GM12865 (cell line): ENCODE results near the gene FBXO31.

ENCODE experiments used
- DNase-seq: peaks from one replicate; pipeline ENCODE4 v3.0.0; 2010; ENCODE audit warnings: low read depth
- H3K4me3 ChIP-seq: 2 replicates; pipeline ENCODE4 v1.5.1; 2011; ENCODE audit warnings: mild to moderate bottlenecking, low read depth, low read length, control low read depth
- TF ChIP-seq, protein P1 (sequence below): IDR thresholded peaks from 2 replicates; pipeline ENCODE4 v1.5.1; 2011; ENCODE audit warnings: low read length, control low read depth, low read depth, inconsistent platforms; ENCODE audit not compliant: insufficient read depth; ENCODE audit errors: missing control alignments

FBXO31 gene

DNA sequence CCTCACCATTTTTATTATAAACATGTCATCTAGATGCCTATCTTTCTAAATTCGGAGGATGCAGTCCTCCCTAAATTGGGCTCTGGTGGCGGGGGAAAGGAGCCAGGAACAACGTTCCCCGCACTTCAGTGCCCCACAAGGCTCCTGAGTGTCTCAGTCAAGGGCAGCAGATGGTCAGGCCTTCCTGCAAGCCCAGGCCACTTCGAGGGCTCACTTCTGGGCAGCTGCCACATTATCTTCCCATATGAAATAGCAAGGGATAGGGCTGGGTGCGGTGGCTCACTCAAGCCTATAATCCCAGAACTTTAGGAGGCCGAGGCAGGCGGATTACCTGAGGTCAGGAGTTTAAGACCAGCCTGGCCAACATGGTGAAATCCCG, 32.3 kb downstream of the FBXO31 start:
- H3K4me3 ChIP-seq: no peak overlapping the region
- TF ChIP-seq, protein P1, sequence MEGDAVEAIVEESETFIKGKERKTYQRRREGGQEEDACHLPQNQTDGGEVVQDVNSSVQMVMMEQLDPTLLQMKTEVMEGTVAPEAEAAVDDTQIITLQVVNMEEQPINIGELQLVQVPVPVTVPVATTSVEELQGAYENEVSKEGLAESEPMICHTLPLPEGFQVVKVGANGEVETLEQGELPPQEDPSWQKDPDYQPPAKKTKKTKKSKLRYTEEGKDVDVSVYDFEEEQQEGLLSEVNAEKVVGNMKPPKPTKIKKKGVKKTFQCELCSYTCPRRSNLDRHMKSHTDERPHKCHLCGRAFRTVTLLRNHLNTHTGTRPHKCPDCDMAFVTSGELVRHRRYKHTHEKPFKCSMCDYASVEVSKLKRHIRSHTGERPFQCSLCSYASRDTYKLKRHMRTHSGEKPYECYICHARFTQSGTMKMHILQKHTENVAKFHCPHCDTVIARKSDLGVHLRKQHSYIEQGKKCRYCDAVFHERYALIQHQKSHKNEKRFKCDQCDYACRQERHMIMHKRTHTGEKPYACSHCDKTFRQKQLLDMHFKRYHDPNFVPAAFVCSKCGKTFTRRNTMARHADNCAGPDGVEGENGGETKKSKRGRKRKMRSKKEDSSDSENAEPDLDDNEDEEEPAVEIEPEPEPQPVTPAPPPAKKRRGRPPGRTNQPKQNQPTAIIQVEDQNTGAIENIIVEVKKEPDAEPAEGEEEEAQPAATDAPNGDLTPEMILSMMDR: no peak
- no peak for DNase-seq

DNA sequence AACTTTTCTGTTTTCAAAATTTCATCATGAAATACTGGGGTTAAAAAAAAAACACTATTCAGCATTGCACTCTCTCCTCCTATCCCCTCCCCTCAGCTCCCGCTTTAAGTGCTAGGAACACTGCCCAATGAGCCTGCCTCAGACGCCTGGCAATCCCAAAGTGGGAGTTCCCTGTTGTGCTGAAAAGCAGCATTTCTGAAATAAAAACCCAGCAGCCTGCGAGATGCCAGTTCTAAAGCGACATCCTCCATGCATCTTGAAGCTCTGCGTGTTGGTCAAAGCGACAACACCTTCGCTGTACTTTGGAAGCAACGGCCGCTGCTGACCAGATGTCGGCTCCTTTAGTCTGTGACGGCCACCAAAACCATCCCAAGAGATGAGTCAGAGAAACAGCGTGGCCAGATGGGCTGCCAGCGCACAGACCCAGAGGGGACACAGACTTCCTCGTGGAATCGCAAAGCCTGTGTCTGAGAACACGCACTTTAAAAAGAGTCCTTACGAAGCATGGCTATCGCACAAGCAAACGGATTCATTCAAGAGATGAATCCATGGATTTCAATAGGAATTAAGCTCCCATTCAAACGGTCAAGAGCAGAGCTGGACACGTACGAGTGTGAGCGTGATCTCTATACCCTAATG, 32.8 kb downstream of the FBXO31 start:
- no peak overlapping the region for H3K4me3 ChIP-seq
- no peak for DNase-seq
- TF ChIP-seq, protein P1: no peak

DNA sequence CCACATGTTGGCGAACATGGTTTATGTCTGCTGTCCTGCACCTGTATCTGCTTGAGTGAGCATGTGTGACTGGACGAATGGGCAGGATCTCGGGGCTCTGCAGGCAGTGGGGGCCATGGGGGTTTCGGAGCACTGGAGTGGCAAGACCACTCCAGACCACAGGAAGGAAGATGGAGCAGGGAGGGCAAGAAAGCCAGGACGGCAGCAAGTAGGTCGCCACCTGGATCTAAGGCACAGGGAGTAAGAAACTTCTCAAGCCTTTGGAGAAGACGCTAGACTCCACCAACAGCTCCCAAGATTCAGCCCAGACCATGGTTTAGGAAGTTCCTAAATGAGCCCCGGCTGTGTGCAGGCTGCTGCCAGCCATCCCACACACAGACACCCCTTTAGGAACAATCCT, 33.5 kb downstream of the FBXO31 start:
- H3K4me3 ChIP-seq: no peak overlapping the region
- TF ChIP-seq, protein P1: no peak
- DNase-seq: no peak

GRCh38 chr16:87348616-87349157, 34.9 kb downstream of the FBXO31 start:
- H3K4me3 ChIP-seq: no peak overlapping the region
- DNase-seq: no peak
- TF ChIP-seq, protein P1: no peak

DNA sequence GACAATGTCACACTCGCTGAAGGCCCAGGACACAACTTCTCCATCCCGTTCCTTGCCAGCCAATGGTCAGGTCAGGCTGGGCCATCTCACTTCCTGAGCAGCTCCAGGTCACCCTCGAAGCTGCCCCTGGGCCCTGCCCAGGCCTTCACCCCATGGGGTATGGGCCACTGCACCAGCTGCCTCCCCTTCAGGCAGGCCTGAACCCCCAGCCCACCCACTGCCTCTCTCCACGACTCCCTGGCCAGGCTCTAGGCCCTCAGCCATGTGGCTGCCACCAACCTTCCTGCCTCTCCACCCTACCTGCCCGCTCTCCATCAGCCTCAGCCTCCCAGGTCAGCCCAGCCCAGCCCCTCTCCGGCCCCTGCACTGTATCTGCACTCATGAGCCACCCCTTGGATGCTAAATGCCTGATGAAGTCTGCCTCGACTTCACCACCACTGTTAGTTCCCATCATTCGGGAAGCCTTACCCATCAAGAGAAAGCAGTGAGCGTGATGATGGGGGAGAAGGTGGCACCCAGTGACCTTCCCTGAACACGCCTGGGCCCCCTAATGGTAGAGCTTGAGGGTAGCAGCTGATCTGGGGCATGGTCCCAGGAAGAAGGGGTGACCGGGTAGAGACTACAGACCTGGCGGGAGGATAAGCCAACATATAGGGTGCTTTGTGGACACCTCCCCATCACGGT, 35.5 kb downstream of the FBXO31 start:
- DNase-seq: no peak
- H3K4me3 ChIP-seq: no peak overlapping the region
- TF ChIP-seq, protein P1: no peak

DNA sequence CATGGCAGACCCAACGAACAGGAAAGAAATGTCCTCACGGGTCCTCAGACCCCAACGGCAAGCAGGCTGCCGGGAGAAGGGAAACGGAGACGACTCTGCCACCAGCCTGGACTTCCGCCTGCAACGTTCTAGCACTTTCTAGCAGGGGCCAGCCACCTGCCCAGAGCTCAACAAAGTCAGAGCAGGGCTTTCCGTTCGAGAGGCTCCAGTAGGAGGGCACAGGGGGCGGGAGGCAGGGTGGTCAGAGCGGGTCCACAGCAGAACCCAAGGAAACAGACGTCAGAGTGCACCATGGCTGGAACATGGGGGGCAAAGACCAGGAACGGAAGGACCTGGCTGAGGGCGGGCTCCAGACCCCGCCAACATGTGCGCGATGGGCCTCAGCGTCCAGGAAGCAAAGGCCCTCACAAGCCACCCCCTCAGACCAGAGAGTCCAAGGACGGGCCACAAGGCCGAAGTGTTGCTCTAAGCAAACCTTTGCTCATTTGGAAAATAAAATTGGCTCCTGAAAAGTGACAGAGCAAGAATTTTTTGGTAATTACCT, 37.0 kb downstream of the FBXO31 start:
- DNase-seq: no peak
- no peak overlapping the region for H3K4me3 ChIP-seq
- TF ChIP-seq, protein P1: no peak
